Nephron progenitor cell (in vitro differentiated cells): Measurements from ENCODE around the gene HGFAC.

Experiments
- DNase-seq: peaks from one replicate; pipeline ENCODE4 v3.0.0; 2021
- H3K27ac Mint-ChIP-seq: 2 replicates; pipeline ENCODE4 v1.8.0; 2021; ENCODE audit warnings: mild to moderate bottlenecking, moderate library complexity, mixed read lengths
- H3K27me3 Mint-ChIP-seq: 2 replicates; pipeline ENCODE4 v1.8.0; 2021; ENCODE audit warnings: mild to moderate bottlenecking, low read depth, mixed read lengths; ENCODE audit not compliant: poor library complexity
- H3K36me3 Mint-ChIP-seq: 2 replicates; pipeline ENCODE4 v1.8.0; 2021; ENCODE audit warnings: low read depth, mixed read lengths
- H3K4me1 Mint-ChIP-seq: 2 replicates; pipeline ENCODE4 v1.8.0; 2021; ENCODE audit warnings: mixed read lengths
- H3K4me3 Mint-ChIP-seq: 2 replicates; pipeline ENCODE4 v1.8.0; 2021; ENCODE audit warnings: mild to moderate bottlenecking, moderate library complexity, mixed read lengths
- H3K9me3 Mint-ChIP-seq: 2 replicates; pipeline ENCODE4 v1.8.0; 2021; ENCODE audit warnings: mild to moderate bottlenecking, moderate library complexity, mixed read lengths
- CTCF ChIP-seq: fragments of 200-600 bp; sonication (generic); IDR thresholded peaks from 2 replicates; pipeline ENCODE4 v1.5.0; 2021; ENCODE audit warnings: antibody characterized with exemption

Gene HGFAC

GRCh38 chr4:3443750-3444309 is 2.1 kb downstream of the HGFAC start:
- H3K27me3 Mint-ChIP-seq: no peaks in the 10 kb centered on the region
- peak; percentile 4 for TF ChIP-seq CTCF
- peaks cover 5% of the 10 kb centered on the region for H3K4me1 Mint-ChIP-seq
- no peak for DNase-seq
- H3K36me3 Mint-ChIP-seq: no peaks in the 10 kb centered on the region
- H3K27ac Mint-ChIP-seq: no peak overlapping the region
- no peaks in the 10 kb centered on the region for H3K9me3 Mint-ChIP-seq
- no peak overlapping the region for H3K4me3 Mint-ChIP-seq

GRCh38 chr4:3444351-3445110 is 2.8 kb downstream of the HGFAC start:
- no peak for DNase-seq
- H3K9me3 Mint-ChIP-seq: no peaks in the 10 kb centered on the region
- peaks cover 7% of the 10 kb centered on the region for H3K4me1 Mint-ChIP-seq
- H3K36me3 Mint-ChIP-seq: no peaks in the 10 kb centered on the region
- H3K4me3 Mint-ChIP-seq: no peak overlapping the region
- TF ChIP-seq CTCF: no peak
- no peak overlapping the region for H3K27ac Mint-ChIP-seq
- no peaks in the 10 kb centered on the region for H3K27me3 Mint-ChIP-seq

- Mint-ChIP-seq H3K4me3 (no peak overlapping the region), H3K36me3 (no peaks in the 10 kb centered on the region), H3K27me3 (no peaks in the 10 kb centered on the region), H3K4me1 (peaks cover 7% of the 10 kb centered on the region), H3K9me3 (no peaks in the 10 kb centered on the region), H3K27ac (no peak overlapping the region)
- no peak for DNase-seq
- no peak for TF ChIP-seq CTCF
These were observed 3.5 kb downstream of the HGFAC start for GRCh38 chr4:3445111-3445820.

- no peaks in the 10 kb centered on the region for H3K9me3 Mint-ChIP-seq
These were observed 4.2 kb downstream of the HGFAC start for GRCh38 chr4:3445829-3446545.

More at GRCh38 chr4:3445829-3446545, 4.2 kb downstream of the HGFAC start:
- Mint-ChIP-seq H3K4me1 (peaks cover 13% of the 10 kb centered on the region), H3K27me3 (no peaks in the 10 kb centered on the region), H3K4me3 (no peak overlapping the region), H3K27ac (no peak overlapping the region), H3K36me3 (no peaks in the 10 kb centered on the region)
- no peak for DNase-seq
- no peak for TF ChIP-seq CTCF
